Placental epithelial cell (primary cell): Measurements from ENCODE around the gene TUBGCP4. TPM values are rescaled to one million over a fixed set of nuclear protein-coding genes. Genes with fewer than 3 reads are reported as not detected.

Source experiments
- total RNA-seq: library from RNA; depleted of rRNA; stranded (reverse); fragments of >200 nt; gene quantifications from 2 replicates; pipeline ENCODE4 v1.2.3, GENCODE V29; 2012

TUBGCP4 gene, protein sequence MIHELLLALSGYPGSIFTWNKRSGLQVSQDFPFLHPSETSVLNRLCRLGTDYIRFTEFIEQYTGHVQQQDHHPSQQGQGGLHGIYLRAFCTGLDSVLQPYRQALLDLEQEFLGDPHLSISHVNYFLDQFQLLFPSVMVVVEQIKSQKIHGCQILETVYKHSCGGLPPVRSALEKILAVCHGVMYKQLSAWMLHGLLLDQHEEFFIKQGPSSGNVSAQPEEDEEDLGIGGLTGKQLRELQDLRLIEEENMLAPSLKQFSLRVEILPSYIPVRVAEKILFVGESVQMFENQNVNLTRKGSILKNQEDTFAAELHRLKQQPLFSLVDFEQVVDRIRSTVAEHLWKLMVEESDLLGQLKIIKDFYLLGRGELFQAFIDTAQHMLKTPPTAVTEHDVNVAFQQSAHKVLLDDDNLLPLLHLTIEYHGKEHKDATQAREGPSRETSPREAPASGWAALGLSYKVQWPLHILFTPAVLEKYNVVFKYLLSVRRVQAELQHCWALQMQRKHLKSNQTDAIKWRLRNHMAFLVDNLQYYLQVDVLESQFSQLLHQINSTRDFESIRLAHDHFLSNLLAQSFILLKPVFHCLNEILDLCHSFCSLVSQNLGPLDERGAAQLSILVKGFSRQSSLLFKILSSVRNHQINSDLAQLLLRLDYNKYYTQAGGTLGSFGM
- 9.0 and 13.9 TPM in 2 replicates for total RNA-seq

DNA sequence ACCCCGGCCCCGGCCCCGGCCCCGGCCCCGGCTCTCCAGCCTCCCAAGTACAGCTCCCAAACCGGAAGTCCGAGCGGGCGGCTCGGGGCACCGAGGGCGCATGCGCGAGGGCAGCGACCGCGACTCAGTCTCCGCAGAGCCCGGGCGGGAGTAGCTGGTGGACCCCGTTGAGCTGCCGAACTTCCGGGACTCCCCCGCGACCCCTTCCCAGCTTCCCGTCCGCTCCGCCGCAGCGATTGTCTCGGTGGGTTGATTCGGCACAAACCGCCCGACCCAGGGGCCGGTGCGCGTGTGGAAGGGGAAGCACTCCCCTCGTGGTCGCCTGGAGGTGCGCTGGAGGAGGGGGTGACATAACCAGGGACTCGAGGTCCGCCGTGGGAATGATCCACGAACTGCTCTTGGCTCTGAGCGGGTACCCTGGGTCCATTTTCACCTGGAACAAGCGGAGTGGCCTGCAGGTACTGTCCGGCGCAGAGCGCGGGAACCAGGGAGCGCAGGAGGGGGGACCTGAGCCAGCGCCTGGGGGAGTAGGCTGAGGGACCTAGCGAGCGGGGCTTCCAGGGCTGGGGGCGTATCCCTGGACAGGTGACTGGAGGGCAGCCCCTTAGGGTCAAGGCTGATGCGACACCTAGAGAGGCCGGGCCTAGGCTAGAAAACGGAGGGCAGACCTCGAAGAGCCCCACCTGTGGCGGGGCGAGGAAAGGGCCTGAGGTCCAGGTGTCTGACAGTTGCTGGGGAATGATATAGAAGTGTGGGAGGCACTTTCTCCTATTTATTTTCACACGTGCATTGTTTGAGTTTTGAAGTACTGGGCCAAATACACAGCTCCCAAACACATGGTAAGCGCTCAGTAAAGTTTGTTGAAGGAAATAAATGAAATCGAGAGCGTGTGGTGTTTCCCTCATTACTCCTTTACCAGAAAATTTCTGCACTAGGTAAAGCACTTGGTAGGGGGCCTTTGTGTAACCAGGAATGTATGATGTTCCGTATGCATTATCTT, at the start of gene TUBGCP4, which contains the start of gene ZSCAN29:
Gene TUBGCP4 (plus strand): TSS at position 127 of the 1,000 bp plus-strand sequence. CDS start 254 bp downstream, at position 381.
Gene ZSCAN29 (minus strand): TSS at position 69 of the 1,000 bp plus-strand sequence. CDS start 1,130 bp downstream, outside the sequence.

GRCh38 chr15:43329960-43330779, 40.7 kb upstream of the TUBGCP4 start, which contains the start of gene LCMT2:
Gene LCMT2, minus strand, starts transcription at chr15:43330573. Its CDS starts 84 bp downstream, at chr15:43330489.

Other genes starting within 250 kb of the TUBGCP4 start
- 2.4 and 3.8 TPM in 2 replicates for gene TMEM62, start 237.5 kb upstream of the TUBGCP4 start, total RNA-seq
- gene CCNDBP1, start 185.7 kb upstream of the TUBGCP4 start, total RNA-seq = 47.1 and 68.4 TPM in 2 replicates
- gene EPB42, start 150.1 kb upstream of the TUBGCP4 start, total RNA-seq = not detected in 2 replicates
- not detected in 2 replicates for gene TGM5, start 104.2 kb upstream of the TUBGCP4 start, total RNA-seq
- gene TGM7, start 68.8 kb upstream of the TUBGCP4 start, total RNA-seq = not detected in 2 replicates
- gene LCMT2, start 40.5 kb upstream of the TUBGCP4 start, total RNA-seq = 5.9 and 10.0 TPM in 2 replicates
- 30.2 and 31.1 TPM in 2 replicates for gene ZSCAN29, start 58 bp upstream of the TUBGCP4 start, total RNA-seq
- gene TP53BP1, start 122.1 kb downstream of the TUBGCP4 start, total RNA-seq = 62.0 and 84.0 TPM in 2 replicates
- 8.6 and 10.6 TPM in 2 replicates for gene MAP1A, start 146.5 kb downstream of the TUBGCP4 start, total RNA-seq
- 16.9 and 17.5 TPM in 2 replicates for gene PPIP5K1, start 219.1 kb downstream of the TUBGCP4 start, total RNA-seq
- 0.39 and 0.54 TPM in 2 replicates for gene CKMT1B, start 222.9 kb downstream of the TUBGCP4 start, total RNA-seq
- gene STRC, start 247.7 kb downstream of the TUBGCP4 start, total RNA-seq = 0.33 and 0.79 TPM in 2 replicates